HCT116 (cell line): ENCODE measurements around the gene PROKR2.

ENCODE experiments used
- CEBPB ChIP-seq: IDR thresholded peaks from 2 replicates; pipeline ENCODE4 v1.6.1; 2012; ENCODE audit warnings: low read depth
- CTCF ChIP-seq, 3 experiments: fragments of 200-600 bp in 1 of 3; sonication (generic) in 1 of 3; IDR thresholded peaks in 2 of 3; conservative IDR thresholded peaks in 1 of 3; 2 replicates each; pipeline ENCODE4 v1.5.1; 2012 to 2017; ENCODE audit warnings: low read depth in 2 of 3, low read length in 2 of 3, antibody characterized with exemption in 1 of 3, borderline replicate concordance in 1 of 3, control low read depth in 1 of 3, mild to moderate bottlenecking in 1 of 3, mixed read lengths in 1 of 3, mixed run types in 1 of 3, moderate library complexity in 1 of 3; ENCODE audit not compliant: insufficient read depth in 1 of 3
- EGR1 ChIP-seq: IDR thresholded peaks from 2 replicates; pipeline ENCODE4 v1.6.1; 2012; ENCODE audit warnings: low read depth
- EZH2 ChIP-seq: fragments of 200-600 bp; sonication (generic); IDR thresholded peaks from 2 replicates; pipeline ENCODE4 v1.6.1; 2017; ENCODE audit warnings: antibody characterized with exemption, mixed run types
- SRF ChIP-seq: IDR thresholded peaks from 2 replicates; pipeline ENCODE4 v1.6.1; 2012; ENCODE audit warnings: low read depth
- YY1 ChIP-seq: IDR thresholded peaks from 2 replicates; pipeline ENCODE4 v1.6.1; 2011; ENCODE audit warnings: low read length, low read depth, moderate library complexity, mild to moderate bottlenecking; ENCODE audit not compliant: insufficient replicate concordance; ENCODE audit errors: extremely low read depth
- TF ChIP-seq, protein P1 (sequence below): IDR thresholded peaks from 2 replicates; pipeline ENCODE4 v1.6.1; 2012; ENCODE audit warnings: low read depth
- TF ChIP-seq, protein P2 (sequence below): IDR thresholded peaks from 2 replicates; pipeline ENCODE4 v1.6.1; 2012

GRCh38 chr20:5297280-5298004, 19.3 kb downstream of the PROKR2 start:
- TF ChIP-seq YY1 (no peak), CEBPB (no peak), EGR1 (no peak), CTCF (IDR thresholded peaks at IDR 0.05 in 2 of 3, conservative IDR thresholded peaks at IDR 0.05 in 1 of 3; ENCODE audit: borderline replicate concordance in 1 of 3, insufficient read depth in 1 of 3, low read depth in 2 of 3, low read length in 2 of 3) (no peak), EZH2 (no peak), SRF (no peak)
- TF ChIP-seq, protein P1, sequence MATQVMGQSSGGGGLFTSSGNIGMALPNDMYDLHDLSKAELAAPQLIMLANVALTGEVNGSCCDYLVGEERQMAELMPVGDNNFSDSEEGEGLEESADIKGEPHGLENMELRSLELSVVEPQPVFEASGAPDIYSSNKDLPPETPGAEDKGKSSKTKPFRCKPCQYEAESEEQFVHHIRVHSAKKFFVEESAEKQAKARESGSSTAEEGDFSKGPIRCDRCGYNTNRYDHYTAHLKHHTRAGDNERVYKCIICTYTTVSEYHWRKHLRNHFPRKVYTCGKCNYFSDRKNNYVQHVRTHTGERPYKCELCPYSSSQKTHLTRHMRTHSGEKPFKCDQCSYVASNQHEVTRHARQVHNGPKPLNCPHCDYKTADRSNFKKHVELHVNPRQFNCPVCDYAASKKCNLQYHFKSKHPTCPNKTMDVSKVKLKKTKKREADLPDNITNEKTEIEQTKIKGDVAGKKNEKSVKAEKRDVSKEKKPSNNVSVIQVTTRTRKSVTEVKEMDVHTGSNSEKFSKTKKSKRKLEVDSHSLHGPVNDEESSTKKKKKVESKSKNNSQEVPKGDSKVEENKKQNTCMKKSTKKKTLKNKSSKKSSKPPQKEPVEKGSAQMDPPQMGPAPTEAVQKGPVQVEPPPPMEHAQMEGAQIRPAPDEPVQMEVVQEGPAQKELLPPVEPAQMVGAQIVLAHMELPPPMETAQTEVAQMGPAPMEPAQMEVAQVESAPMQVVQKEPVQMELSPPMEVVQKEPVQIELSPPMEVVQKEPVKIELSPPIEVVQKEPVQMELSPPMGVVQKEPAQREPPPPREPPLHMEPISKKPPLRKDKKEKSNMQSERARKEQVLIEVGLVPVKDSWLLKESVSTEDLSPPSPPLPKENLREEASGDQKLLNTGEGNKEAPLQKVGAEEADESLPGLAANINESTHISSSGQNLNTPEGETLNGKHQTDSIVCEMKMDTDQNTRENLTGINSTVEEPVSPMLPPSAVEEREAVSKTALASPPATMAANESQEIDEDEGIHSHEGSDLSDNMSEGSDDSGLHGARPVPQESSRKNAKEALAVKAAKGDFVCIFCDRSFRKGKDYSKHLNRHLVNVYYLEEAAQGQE = no peak
- TF ChIP-seq, protein P2, sequence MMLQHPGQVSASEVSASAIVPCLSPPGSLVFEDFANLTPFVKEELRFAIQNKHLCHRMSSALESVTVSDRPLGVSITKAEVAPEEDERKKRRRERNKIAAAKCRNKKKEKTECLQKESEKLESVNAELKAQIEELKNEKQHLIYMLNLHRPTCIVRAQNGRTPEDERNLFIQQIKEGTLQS = no peak
